H1 (cell line): Measurements from ENCODE around the gene C2orf78. TPM values are rescaled to one million over a fixed set of nuclear protein-coding genes. Genes with fewer than 3 reads are reported as not detected.

Experiments used
- EZH2 ChIP-seq: fragments of 200-600 bp; sonication (generic); IDR thresholded peaks from 2 replicates; pipeline ENCODE4 v1.7.1; 2012; ENCODE audit warnings: low read depth, mild to moderate bottlenecking, moderate library complexity, low read length, inconsistent platforms; ENCODE audit not compliant: severe bottlenecking
- KDM5A ChIP-seq: fragments of 200-600 bp; IDR thresholded peaks from 2 replicates; pipeline ENCODE4 v1.7.1; 2012; ENCODE audit warnings: mild to moderate bottlenecking, low read length, inconsistent platforms, mixed read lengths
- polyA plus RNA-seq, 7 experiments: library from polyadenylated mRNA; depleted of rRNA in 3 of 7; stranded (reverse) in 5 of 7; unstranded in 2 of 7; fragments of >200 nt in 5 of 7; fragments of 200-250 nt in 2 of 7; gene quantifications; 1 replicate in 5 of 7; 2 replicates in 1 of 7; 4 replicates in 1 of 7; pipeline versions ENCODE4 v1.2.1 to v1.2.3, GENCODE V29; 2011 to 2013; ENCODE audit warnings: missing spikeins in 2 of 7, mixed read lengths in 2 of 7
- total RNA-seq: library from RNA; stranded (reverse); fragmentation: NEBNext Ultra II Directional; extraction: Animal tissue kit (Norgen Biotek cat#: 25700); gene quantifications from 2 replicates; pipeline ENCODE4 v1.2.1, GENCODE V29; 2021

Gene C2orf78
- total and polyA plus RNA-seq, 2 of the 8 experiments (the other 6 are each of a cell fraction or from before 2014, with no cell fraction given) = 0.39 to 0.89 TPM

DNA sequence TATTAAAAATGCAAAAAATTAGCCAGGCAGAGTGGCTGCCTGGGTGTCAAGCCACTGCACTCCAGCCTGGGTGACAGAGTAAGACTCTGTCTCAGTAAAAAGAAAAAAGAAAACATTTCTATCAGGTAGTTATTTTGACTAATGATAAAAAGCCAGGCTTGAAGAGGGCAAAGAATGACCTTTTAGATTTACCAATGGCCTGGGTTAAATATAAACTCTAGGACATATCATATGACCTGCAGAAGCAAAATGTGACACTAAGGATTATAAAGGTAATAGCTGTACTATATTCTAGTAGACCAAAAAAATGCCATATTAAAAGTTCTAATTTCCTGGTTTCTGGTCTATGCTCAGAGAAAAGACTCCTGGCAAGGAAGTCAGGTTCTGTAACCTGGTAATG, 28.7 kb downstream of the C2orf78 start (continued):
- TF ChIP-seq KDM5A (no peak), EZH2 (no peak)
